Central memory CD4-positive, alpha-beta T cell (primary cell): ENCODE measurements around the gene NT5DC3.

ENCODE experiments used
- DNase-seq: peaks from one replicate; pipeline ENCODE4 v3.0.0; 2022

The NT5DC3 gene

GRCh38 chr12:103807561-103808238 lies 33.3 kb downstream of the NT5DC3 start:
- no peak for DNase-seq

GRCh38 chr12:103806803-103807202 lies 34.2 kb downstream of the NT5DC3 start:
- no peak for DNase-seq

- DNase-seq, result no peak
These were observed 35.2 kb downstream of the NT5DC3 start for GRCh38 chr12:103805655-103806360.

- DNase-seq, result no peak
These were observed 37.2 kb downstream of the NT5DC3 start for GRCh38 chr12:103803847-103804246.

- no peak for DNase-seq
These were observed 38.5 kb downstream of the NT5DC3 start for GRCh38 chr12:103802586-103802886.

GRCh38 chr12:103801709-103802585 lies 39.1 kb downstream of the NT5DC3 start:
- DNase-seq, result no peak

- no peak for DNase-seq
These were observed 40.9 kb downstream of the NT5DC3 start for GRCh38 chr12:103799857-103800771.

- DNase-seq, result no peak
These were observed 41.6 kb downstream of the NT5DC3 start for GRCh38 chr12:103799504-103799856.

- DNase-seq, result no peak
These were observed 42.4 kb downstream of the NT5DC3 start for GRCh38 chr12:103798586-103798985.

GRCh38 chr12:103794309-103795213 lies 46.5 kb downstream of the NT5DC3 start:
- DNase-seq, result no peak

- DNase-seq, result no peak
These were observed 47.5 kb downstream of the NT5DC3 start for GRCh38 chr12:103793512-103794045.

GRCh38 chr12:103793046-103793445 lies 48.0 kb downstream of the NT5DC3 start:
- DNase-seq, result no peak

GRCh38 chr12:103791350-103791920 lies 49.6 kb downstream of the NT5DC3 start:
- DNase-seq, result no peak

- no peak for DNase-seq
These were observed 54.8 kb downstream of the NT5DC3 start for GRCh38 chr12:103786201-103786600.

- no peak for DNase-seq
These were observed 55.6 kb downstream of the NT5DC3 start for GRCh38 chr12:103785243-103786031.

- no peak for DNase-seq
These were observed 57.0 kb downstream of the NT5DC3 start for GRCh38 chr12:103783744-103784664.

- no peak for DNase-seq
These were observed 58.6 kb downstream of the NT5DC3 start for GRCh38 chr12:103782399-103782798.

GRCh38 chr12:103780992-103781391 lies 60.0 kb downstream of the NT5DC3 start:
- DNase-seq, result no peak

- no peak for DNase-seq
These were observed 61.0 kb downstream of the NT5DC3 start for GRCh38 chr12:103780093-103780440.
